Stimulated activated naive B cell treated with anti-CD40 and anti-IgM and Interleukin-4, amounts not matched to agents 10 μg/mL and 1 μg/mL and 100 μg/mL, for 72 hours (primary cell): Measurements from ENCODE around the gene SPAG9.
"Not testable (repeated sequence)": the region's sequence is repeated elsewhere in the genome, so short reads cannot be mapped to it uniquely, and the experiment has no call there.

Source experiments
- ATAC-seq, 2 donors: fragments of 150-1000 bp; cut with Tn5 transposase; replicated peaks; 2 replicates each; pipeline ENCODE4 v1.10.0; 2021; ENCODE audit warnings: moderate library complexity in 1 of 2
- DNase-seq: peaks from one replicate; pipeline ENCODE4 v3.0.0; 2021
- H3K27ac Mint-ChIP-seq: one replicate; pipeline ENCODE4 v1.8.0; 2022; ENCODE audit warnings: mild to moderate bottlenecking, mixed read lengths
- H3K27me3 Mint-ChIP-seq, 2 donors: one replicate each; pipeline ENCODE4 v1.8.0; 2022; ENCODE audit warnings: mixed read lengths in 2 of 2
- H3K36me3 Mint-ChIP-seq, 2 donors: one replicate each; pipeline ENCODE4 v1.8.0; 2022; ENCODE audit warnings: mixed read lengths in 2 of 2, mild to moderate bottlenecking in 1 of 2
- H3K4me1 Mint-ChIP-seq, 2 donors: one replicate each; pipeline ENCODE4 v1.8.0; 2022; ENCODE audit warnings: mixed read lengths in 2 of 2, mild to moderate bottlenecking in 1 of 2
- H3K4me3 Mint-ChIP-seq, 2 donors: one replicate each; pipeline ENCODE4 v1.8.0; 2022; ENCODE audit warnings: mild to moderate bottlenecking in 2 of 2, mixed read lengths in 2 of 2, moderate library complexity in 1 of 2
- H3K9me3 Mint-ChIP-seq, 2 donors: one replicate each; pipeline ENCODE4 v1.8.0; 2022; ENCODE audit warnings: mixed read lengths in 2 of 2, mild to moderate bottlenecking in 1 of 2

The SPAG9 gene

GRCh38 chr17:51121620-51122472 is 1.2 kb upstream of the SPAG9 start:
- no peaks in the 10 kb centered on the region for H3K36me3 Mint-ChIP-seq
- H3K4me1 Mint-ChIP-seq: peaks cover 29 to 51% of the 10 kb centered on the region in 2 donors
- H3K9me3 Mint-ChIP-seq: no peaks in the 10 kb centered on the region
- DNase-seq (peak; percentile 78), ATAC-seq (peak; percentile 38 to 54)
- peak overlapping the region; percentile 94 to 97 for H3K4me3 Mint-ChIP-seq
- peak overlapping the region; percentile 100 for H3K27ac Mint-ChIP-seq
- H3K27me3 Mint-ChIP-seq: no peaks in the 10 kb centered on the region

- DNase-seq (no peak), ATAC-seq (peak; percentile 35 to 50)
- H3K4me3 Mint-ChIP-seq: peak overlapping the region; percentile 97 to 99
- no peaks in the 10 kb centered on the region for H3K9me3 Mint-ChIP-seq
- peaks cover 28 to 62% of the 10 kb centered on the region in 2 donors for H3K4me1 Mint-ChIP-seq
- no peaks in the 10 kb centered on the region for H3K27me3 Mint-ChIP-seq
- H3K36me3 Mint-ChIP-seq: no peaks in the 10 kb centered on the region
- peak overlapping the region; percentile 97 for H3K27ac Mint-ChIP-seq
These were observed 320 bp downstream of the SPAG9 start for GRCh38 chr17:51120357-51120738.

- DNase-seq (peak; percentile 26), ATAC-seq (peak; percentile 24 to 26)
- Mint-ChIP-seq H3K9me3 (no peaks in the 10 kb centered on the region), H3K4me1 (peaks cover 28 to 65% of the 10 kb centered on the region in 2 donors), H3K36me3 (no peaks in the 10 kb centered on the region), H3K27me3 (no peaks in the 10 kb centered on the region), H3K27ac (peak overlapping the region; percentile 97), H3K4me3 (peak overlapping the region; percentile 97 to 99)
These were observed 982 bp downstream of the SPAG9 start for GRCh38 chr17:51119415-51120356.

GRCh38 chr17:51118330-51119195 is 2.1 kb downstream of the SPAG9 start:
- Mint-ChIP-seq H3K4me3 (peak overlapping the region in 1 of 2 donors; percentile 99), H3K9me3 (no peaks in the 10 kb centered on the region), H3K36me3 (no peaks in the 10 kb centered on the region), H3K27me3 (no peaks in the 10 kb centered on the region), H3K4me1 (peaks cover 28 to 67% of the 10 kb centered on the region in 2 donors), H3K27ac (no peak overlapping the region)
- DNase-seq: no peak
- ATAC-seq: no peak

GRCh38 chr17:51115179-51115578 is 5.5 kb downstream of the SPAG9 start:
- ATAC-seq (no peak), DNase-seq (no peak)
- no peaks in the 10 kb centered on the region for H3K27me3 Mint-ChIP-seq
- peaks cover 15 to 56% of the 10 kb centered on the region in 2 donors for H3K4me1 Mint-ChIP-seq
- H3K9me3 Mint-ChIP-seq: no peaks in the 10 kb centered on the region
- no peak overlapping the region for H3K27ac Mint-ChIP-seq
- no peaks in the 10 kb centered on the region for H3K36me3 Mint-ChIP-seq
- no peak overlapping the region for H3K4me3 Mint-ChIP-seq

- peak overlapping the region; percentile 37 for H3K27ac Mint-ChIP-seq
- peak; percentile 60 to 66 for ATAC-seq
These were observed 8.1 kb downstream of the SPAG9 start for GRCh38 chr17:51112303-51113222.

GRCh38 chr17:51107778-51108177 is 12.9 kb downstream of the SPAG9 start:
- Mint-ChIP-seq H3K4me3 (no peak overlapping the region), H3K9me3 (no peaks in the 10 kb centered on the region), H3K27ac (no peak overlapping the region), H3K4me1 (peaks cover 15 to 18% of the 10 kb centered on the region in 2 donors), H3K27me3 (no peaks in the 10 kb centered on the region), H3K36me3 (peaks cover 1 to 15% of the 10 kb centered on the region in 2 donors)
- no peak for ATAC-seq
- no peak for DNase-seq

More at GRCh38 chr17:51112303-51113222, 8.1 kb downstream of the SPAG9 start:
- peaks cover 8 to 32% of the 10 kb centered on the region in 2 donors for H3K4me1 Mint-ChIP-seq
- H3K27me3 Mint-ChIP-seq, DNase-seq, H3K36me3 Mint-ChIP-seq, H3K9me3 Mint-ChIP-seq, H3K4me3 Mint-ChIP-seq: not testable (repeated sequence)

- ATAC-seq (no peak), DNase-seq (no peak)
- H3K36me3 Mint-ChIP-seq: peaks cover 2 to 15% of the 10 kb centered on the region in 2 donors
- H3K9me3 Mint-ChIP-seq: no peaks in the 10 kb centered on the region
- H3K27me3 Mint-ChIP-seq: no peaks in the 10 kb centered on the region
- no peak overlapping the region for H3K27ac Mint-ChIP-seq
- H3K4me3 Mint-ChIP-seq: no peak overlapping the region
- H3K4me1 Mint-ChIP-seq: peaks cover 13% of the 10 kb centered on the region in 2 donors
These were observed 17.2 kb downstream of the SPAG9 start for GRCh38 chr17:51103451-51103850.

GRCh38 chr17:51103050-51103449 is 17.6 kb downstream of the SPAG9 start:
- DNase-seq (no peak), ATAC-seq (no peak)
- no peaks in the 10 kb centered on the region for H3K27me3 Mint-ChIP-seq
- H3K4me1 Mint-ChIP-seq: peaks cover 13 to 15% of the 10 kb centered on the region in 2 donors
- H3K9me3 Mint-ChIP-seq: no peaks in the 10 kb centered on the region
- H3K27ac Mint-ChIP-seq: no peak overlapping the region
- peaks cover 2 to 15% of the 10 kb centered on the region in 2 donors for H3K36me3 Mint-ChIP-seq
- no peak overlapping the region for H3K4me3 Mint-ChIP-seq

- Mint-ChIP-seq H3K27ac (no peak overlapping the region), H3K4me3 (no peak overlapping the region), H3K4me1 (peaks cover 12 to 34% of the 10 kb centered on the region in 2 donors), H3K27me3 (no peaks in the 10 kb centered on the region), H3K9me3 (no peaks in the 10 kb centered on the region), H3K36me3 (peaks cover 9 to 10% of the 10 kb centered on the region in 2 donors)
- DNase-seq (no peak), ATAC-seq (peak; percentile 25 to 34)
These were observed 22.8 kb downstream of the SPAG9 start for GRCh38 chr17:51097708-51098446.

GRCh38 chr17:51091635-51092034 is 29.0 kb downstream of the SPAG9 start:
- ATAC-seq (no peak), DNase-seq (no peak)
- H3K27ac Mint-ChIP-seq: no peak overlapping the region
- H3K4me3 Mint-ChIP-seq: no peak overlapping the region
- peaks cover 18 to 58% of the 10 kb centered on the region in 2 donors for H3K4me1 Mint-ChIP-seq
- no peaks in the 10 kb centered on the region for H3K9me3 Mint-ChIP-seq
- H3K36me3 Mint-ChIP-seq: peaks cover 14 to 20% of the 10 kb centered on the region in 2 donors
- no peaks in the 10 kb centered on the region for H3K27me3 Mint-ChIP-seq

- peaks cover 13 to 44% of the 10 kb centered on the region in 2 donors for H3K4me1 Mint-ChIP-seq
- not testable (repeated sequence) for H3K9me3 Mint-ChIP-seq, H3K4me3 Mint-ChIP-seq, H3K27me3 Mint-ChIP-seq, ATAC-seq, DNase-seq, H3K27ac Mint-ChIP-seq
- H3K36me3 Mint-ChIP-seq: peaks cover 12 to 18% of the 10 kb centered on the region in 2 donors
These were observed 31.8 kb downstream of the SPAG9 start for GRCh38 chr17:51088868-51089267.
